AG09319 (cell line): ENCODE results near the gene PIEZO1.

Experiments
- DNase-seq: peaks from one replicate; pipeline ENCODE4 v3.0.0-alpha.2; 2010; ENCODE audit warnings: low read depth; ENCODE audit errors: extremely low read depth
- TF ChIP-seq, protein P1 (sequence below): IDR thresholded peaks from 2 replicates; pipeline ENCODE4 v1.5.1; 2011; ENCODE audit warnings: low read depth, mild to moderate bottlenecking, inconsistent platforms, low read length, moderate library complexity

Gene PIEZO1

DNA sequence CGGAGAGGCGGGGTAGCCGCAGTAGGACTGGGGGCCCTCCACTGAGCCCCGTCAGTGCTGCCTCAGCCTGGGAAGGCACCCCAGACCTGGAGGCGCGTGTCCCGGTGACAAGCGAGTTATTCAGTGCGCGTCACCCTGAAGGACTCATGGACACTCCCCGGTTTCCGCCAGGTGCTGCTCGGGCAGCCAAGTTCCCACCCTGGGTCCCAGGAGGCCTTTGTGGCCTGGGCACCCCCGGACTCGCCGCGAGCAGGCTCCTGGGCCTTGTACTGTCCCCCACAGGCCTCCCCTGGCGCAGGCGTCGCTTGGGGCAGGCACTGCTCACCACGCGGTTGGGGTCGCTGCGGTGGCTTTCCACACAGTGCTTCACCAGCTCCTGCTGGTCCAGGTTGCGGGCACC is 86.4 kb downstream of the PIEZO1 start:
- TF ChIP-seq, protein P1, sequence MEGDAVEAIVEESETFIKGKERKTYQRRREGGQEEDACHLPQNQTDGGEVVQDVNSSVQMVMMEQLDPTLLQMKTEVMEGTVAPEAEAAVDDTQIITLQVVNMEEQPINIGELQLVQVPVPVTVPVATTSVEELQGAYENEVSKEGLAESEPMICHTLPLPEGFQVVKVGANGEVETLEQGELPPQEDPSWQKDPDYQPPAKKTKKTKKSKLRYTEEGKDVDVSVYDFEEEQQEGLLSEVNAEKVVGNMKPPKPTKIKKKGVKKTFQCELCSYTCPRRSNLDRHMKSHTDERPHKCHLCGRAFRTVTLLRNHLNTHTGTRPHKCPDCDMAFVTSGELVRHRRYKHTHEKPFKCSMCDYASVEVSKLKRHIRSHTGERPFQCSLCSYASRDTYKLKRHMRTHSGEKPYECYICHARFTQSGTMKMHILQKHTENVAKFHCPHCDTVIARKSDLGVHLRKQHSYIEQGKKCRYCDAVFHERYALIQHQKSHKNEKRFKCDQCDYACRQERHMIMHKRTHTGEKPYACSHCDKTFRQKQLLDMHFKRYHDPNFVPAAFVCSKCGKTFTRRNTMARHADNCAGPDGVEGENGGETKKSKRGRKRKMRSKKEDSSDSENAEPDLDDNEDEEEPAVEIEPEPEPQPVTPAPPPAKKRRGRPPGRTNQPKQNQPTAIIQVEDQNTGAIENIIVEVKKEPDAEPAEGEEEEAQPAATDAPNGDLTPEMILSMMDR = no peak
- DNase-seq = no peak

DNA sequence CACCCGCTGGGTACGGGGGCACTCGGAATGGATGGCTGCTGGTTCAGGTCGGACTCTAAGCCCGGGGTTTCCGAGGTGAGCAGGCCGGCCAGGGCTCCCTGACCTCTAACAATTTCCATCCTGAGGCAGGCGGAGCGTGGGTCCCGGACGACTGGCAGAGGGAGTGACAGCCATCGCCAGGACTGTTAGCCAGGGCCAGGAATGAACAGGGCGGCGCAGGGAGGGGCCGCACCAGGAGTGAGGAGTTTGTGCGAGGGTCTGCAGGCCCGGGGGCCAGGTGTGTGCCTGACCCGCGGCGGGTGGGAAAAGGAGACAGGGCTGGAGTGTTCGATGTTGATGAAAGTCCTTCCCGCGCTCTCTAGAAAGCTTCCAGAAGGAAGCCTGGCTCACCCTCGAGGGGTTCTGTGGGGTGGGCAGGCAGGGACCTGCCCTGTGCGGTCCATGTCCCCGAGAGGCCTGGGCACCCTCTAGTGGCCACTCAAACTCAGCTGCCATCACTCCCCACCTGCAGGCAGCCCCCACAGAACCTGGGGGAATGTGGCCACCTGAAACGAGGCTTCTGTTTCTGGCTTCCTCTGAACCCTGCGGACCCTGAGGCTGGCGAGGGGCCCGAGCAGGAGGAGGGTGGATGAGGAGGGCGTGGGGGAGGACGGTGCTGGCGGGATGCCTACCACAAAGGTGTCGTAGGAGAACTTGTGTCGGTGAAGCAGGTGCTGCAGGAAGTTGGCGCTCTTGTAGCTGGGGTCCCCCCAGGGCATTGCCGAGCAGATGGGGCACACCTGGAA is 87.0 kb downstream of the PIEZO1 start:
- TF ChIP-seq, protein P1 = no peak; the same call in 1 of the 2 replicates
- no peak for DNase-seq

DNA sequence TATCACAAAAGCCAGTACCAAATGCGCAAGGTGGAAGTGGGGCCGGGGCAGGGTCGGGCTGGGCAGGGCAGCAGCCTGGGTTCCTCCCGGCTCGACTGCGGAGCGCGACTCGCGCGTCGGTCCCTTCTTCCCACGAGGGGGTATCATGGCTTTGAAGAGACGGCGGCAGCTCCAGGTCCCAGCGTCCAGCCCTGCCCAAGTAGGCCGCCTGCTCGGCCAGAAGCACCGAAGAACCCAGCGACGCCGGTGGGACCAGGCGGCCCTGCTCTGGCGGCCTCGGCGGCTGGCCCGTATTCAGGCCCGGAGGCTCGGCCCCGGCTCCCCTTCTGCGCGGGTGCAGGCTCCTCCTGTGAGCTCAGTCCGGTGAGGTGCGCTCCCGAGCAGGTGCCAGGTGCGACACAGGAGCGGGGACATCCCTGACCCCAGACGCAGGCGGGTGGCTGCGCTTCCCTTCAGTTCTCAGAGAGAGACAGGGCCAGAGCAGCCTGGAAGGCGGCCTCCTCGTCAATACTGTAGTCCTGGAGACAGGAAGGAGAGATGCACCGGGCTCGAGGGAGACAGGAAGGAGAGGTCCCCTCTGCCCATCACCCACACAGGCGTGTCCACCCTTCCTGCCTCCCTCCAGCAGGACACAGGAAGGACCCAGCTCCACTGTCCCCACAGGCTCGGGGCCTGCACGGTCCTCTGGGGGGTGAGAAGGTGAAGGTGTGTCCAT is 87.7 kb downstream of the PIEZO1 start:
- no peak for DNase-seq
- TF ChIP-seq, protein P1 = no peak

DNA sequence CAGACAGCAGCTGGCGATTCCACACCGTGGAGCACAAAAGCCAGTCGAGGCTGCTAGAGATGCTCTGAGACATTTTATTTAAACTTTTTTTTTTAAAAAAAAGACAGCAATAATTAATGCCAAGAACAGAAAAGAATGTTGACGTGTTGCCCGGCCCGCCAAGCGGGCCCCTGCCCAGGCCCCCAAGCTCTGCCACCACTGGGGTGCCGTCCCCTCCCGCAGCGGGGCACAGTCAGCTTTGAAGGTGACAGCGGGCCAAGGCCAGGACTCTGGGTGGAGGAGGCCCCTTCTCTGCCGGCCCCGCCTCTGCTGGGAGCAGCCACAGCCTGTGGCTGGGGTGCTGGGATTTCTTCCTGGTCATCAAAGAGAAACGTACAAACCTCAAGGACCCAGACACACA is 88.6 kb downstream of the PIEZO1 start:
- TF ChIP-seq, protein P1 = no peak
- no peak for DNase-seq

DNA sequence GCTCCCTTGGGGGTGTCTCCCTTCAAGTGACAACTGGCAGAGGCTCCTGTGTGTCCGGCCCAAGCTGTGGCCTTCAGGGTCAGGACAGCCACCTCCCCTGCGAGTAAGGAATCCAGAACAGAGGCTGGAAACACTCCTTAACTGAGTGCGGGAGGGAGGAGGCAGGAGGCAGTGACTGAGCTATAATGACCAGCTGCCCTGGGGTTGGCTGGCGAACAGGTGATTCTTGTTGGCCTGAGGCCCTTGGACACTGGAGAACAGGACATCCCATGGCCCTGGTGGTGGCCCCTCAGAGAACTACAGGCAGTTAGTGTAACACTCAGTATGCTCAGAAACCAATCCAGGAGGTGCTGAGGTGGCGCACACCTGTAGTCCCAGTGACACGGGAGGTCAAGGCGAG is 89.3 kb downstream of the PIEZO1 start:
- DNase-seq = no peak

DNA sequence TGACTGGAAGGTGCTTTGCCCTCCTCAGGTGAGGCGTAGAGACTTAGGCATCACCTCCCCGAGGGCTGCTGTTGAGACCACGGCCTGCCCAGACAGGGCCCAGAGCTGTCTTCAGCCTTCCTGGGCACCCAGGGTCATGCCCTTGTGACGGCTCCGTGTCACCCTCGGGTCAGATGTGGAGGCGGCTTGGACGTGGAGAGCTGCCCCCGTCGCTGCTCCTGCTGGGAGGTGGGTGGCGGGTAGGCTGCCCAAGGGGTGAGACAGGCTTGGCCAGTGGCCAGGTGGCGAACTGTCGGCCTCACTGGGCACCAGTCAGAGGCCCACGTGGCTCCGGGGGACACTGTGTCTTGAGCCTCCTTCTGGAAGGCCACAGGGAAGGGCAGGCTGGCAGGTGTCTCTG is 89.8 kb downstream of the PIEZO1 start:
- DNase-seq = no peak
- TF ChIP-seq, protein P1 = no peak

More for the DNA sequence above, 89.3 kb downstream of the PIEZO1 start:
- TF ChIP-seq, protein P1 = no peak
